GM19397 (cell line): ENCODE measurements around the gene CAMSAP1.

Experiments used
- ATAC-seq: cut with Tn5 transposase; IDR thresholded peaks from one replicate; pipeline ENCODE4 v1.9.1; 2021; ENCODE audit warnings: mild to moderate bottlenecking, moderate library complexity; ENCODE audit not compliant: unreplicated experiment

The CAMSAP1 gene

DNA sequence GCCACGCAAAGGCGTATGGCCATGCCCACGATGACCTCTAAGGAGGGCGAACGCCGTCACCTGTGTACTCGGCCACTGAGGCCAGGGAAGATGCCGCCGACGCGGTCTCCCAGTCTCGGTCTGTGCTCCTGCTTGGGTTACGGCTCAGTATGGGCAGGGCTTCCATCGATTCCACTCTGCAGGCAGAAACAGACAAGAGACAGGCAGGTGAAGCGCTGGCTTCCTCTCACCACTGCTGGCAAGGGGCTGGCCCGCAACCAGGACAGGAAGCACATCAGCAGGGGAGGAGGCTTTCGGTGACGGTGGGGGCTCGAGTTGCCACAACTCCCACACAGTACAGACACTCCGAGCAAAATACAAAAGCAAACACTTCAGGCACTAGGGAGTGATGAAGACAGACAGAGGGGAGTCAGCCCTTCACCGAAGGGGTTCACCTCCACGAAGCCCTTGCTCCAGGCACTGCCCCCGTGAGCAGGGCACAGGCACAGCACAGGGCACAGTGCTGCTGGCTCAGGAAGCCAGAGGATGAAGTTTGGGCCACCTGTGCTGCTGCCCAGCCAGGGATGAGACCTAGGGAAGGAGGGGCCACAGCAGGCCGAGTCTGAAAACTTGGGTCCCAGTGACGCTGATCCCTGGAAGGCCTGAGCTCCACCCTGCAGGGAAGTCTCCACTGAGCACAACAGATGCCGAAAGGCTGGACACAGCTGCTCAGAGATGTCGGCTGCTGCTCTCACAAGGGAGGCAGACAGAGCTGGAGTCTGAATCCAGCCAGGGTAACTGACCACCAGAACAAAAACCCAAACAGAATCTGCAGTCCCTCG lies 91.3 kb downstream of the CAMSAP1 start:
- no peak for ATAC-seq

GRCh38 chr9:135815413-135815812 lies 91.9 kb downstream of the CAMSAP1 start:
- ATAC-seq, result no peak

DNA sequence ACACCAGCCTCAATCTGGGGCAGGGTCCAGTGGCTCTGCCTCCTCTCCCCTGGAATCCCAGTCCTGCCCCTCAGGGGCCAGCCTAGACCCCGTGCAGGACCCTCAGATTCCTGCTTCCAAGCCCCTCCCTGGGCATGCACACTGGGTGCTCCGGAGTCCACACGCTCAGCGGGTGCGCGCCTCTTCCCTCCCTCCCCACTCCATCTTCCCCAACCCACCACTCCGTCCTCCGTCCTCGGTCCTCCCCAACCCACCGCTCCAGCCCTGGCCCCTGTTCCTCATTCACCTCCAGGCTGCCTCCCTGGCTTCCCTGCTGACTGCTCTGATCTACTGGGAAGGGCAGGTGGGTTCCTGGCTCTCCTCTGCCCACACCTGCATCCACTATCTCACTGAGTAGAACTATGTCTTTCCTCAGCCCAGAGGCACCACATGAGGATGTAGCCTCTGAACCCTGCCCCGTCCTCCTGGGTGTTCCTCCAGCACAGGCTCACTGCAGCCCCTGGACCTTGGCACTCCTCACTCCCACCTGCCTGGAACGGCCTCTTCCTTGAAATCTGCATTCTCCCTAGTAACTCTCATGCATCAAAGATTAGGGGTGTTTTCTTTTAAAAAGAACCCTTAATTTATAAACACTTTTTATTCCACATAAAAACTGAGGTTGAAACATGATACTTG lies 92.8 kb downstream of the CAMSAP1 start:
- ATAC-seq, result no peak

DNA sequence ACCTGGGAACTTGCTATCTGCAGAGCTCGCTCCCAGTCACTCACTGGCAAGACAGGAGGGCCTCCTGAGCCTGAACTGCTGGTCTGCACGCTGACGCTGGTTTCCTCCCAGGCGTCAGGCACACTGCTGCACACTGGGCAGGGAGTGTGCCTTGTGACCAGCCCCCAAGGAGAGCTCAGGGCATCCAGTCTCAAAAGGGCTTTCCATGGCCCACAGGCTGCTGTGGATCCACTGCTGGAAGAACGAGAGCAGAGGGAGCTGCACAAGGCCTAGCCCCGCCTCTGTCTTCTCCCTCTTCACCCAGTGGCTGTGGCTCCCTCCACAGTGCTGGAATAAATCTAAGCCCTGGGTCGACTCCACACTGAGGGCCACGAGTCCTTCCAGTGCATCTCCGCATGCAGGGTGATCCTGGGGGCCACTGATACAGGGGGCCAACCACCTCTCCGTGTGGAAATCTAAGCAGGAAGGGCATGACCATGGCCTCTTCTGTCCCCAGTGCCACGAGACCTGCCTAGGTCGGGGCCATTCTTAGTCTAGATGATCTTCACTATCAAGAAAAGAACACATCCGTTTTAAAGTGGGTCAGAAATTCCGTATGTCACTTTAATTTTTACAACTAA lies 93.6 kb downstream of the CAMSAP1 start:
- no peak for ATAC-seq

- ATAC-seq, result no peak
Measured at GRCh38 chr9:135812961-135813360, 94.4 kb downstream of the CAMSAP1 start.

DNA sequence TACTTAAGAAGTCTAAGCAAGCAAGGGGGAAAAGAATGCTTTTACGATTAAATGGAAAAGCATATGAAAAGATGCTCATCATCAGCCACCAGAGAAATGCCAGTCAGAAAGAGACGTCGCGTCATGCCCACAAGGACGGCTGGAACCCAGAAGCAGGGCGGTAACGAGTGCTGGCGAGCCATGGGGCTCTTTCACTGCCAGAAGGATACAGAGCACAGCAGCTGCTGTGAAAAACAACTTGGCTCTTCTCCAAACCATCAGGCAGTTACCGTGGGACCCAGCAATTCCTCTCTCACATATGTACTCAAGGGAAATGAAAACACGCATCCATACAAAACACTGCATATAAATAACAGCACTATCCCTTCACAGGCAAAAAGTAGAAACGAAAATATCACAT lies 95.5 kb downstream of the CAMSAP1 start:
- ATAC-seq, result no peak

- no peak for ATAC-seq
Measured at GRCh38 chr9:135810806-135811575, 96.4 kb downstream of the CAMSAP1 start.

DNA sequence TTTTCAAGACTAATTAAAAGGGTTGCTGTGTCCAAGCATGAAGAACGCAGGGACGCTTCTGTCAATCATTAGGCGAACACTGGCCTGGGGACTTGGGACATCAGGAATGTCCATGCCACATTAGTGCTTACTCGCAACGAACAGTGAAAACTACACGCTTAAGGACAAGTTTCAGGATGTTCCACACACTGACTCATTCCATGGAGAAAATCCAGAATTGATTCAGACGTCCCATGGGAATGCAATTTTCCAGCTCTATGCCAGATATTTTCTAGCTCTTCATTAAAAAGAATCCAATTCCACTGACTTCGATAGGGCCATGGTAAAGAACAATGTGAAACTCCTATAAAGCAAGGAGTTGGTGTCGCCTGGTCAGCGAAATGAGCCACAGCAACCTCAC lies 98.2 kb downstream of the CAMSAP1 start:
- ATAC-seq, result no peak

- ATAC-seq, result no peak
Measured at GRCh38 chr9:135805422-135806022, 101.8 kb downstream of the CAMSAP1 start.

DNA sequence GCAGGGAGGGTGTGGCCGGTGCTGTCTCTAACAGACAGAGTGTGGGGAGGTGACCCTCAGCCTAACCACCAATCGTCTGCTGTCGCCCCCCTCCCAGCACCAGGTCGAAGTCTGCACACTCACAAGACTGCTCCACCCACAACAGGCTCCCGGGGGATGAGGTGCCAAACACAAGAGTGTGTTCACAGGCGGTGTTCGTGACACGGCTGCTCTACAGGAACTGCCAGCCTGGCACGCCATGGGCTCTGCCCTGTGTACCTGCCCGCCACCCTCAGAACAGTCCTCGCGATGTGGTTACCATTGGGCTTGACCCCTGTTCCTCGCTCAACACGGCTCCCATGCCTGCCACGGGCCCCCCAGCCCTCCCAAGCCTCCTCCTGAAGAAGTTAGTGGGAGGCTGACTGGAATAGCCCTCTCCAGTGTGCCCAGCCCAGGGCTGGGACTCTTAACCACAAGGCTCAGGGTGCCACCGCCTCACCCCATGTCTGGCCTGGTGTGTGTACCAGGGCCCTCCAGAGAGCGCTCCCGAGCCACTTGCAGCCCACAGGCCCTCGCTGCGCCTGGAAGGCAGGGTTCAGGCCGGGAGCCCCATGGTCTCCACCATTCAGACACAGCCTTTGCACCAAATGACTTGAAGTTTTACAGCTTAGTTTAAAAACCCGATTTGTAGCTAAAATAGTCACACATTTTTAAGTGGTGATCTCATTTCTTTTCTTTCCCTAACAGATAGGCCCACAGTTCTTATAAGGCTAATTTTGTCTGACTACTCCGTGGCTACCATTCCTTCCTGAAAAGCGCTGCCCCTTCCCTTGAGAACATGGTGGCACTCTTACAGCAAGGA lies 102.5 kb downstream of the CAMSAP1 start:
- no peak for ATAC-seq

GRCh38 chr9:135803441-135803840 lies 103.9 kb downstream of the CAMSAP1 start:
- no peak for ATAC-seq

DNA sequence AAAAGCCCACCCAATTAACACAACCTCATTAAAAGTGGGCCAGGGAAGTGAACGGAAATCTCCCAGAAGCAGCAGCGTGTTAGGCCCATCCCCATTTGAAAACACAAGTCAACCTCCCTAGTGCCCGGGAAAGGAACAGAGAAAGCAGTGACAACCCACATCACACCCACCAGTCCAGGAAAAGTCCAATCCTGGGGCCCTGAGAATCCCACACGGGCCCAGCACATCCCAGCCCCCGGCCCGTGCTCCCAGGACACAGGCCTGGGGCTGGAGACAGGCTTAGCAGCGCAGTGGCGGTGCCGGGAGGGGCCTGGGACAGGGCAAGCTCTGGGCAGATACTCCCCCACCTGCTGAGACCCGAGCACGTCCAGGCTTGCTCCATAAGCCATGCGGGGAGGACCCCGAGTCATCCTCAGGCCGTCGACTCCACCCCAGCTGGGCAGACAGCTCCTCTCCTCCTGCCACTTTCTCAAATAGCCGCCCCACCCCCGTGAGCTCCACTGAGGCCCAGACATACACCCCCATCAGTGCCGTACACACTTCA lies 104.4 kb downstream of the CAMSAP1 start:
- ATAC-seq, result no peak

DNA sequence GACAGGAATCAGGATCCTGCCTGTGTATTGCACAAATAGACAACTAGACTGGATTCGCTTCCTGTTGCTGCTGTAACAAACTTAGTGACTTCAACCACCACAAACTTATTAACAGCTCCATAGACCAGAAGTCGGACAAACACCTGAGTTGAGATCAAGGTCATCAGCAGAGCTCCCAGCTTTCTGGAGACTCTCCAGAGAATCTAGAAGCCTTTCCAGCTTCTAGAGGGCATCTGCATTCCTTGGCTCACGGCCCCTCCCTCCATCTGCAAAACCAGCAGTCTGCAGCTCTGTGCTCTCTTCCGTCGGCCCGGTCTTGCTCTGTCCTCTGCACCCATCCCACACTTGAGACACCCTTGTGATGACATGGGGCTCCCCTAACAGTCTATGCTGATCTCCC lies 106.3 kb downstream of the CAMSAP1 start:
- ATAC-seq, result no peak

GRCh38 chr9:135799261-135799660 lies 108.1 kb downstream of the CAMSAP1 start:
- no peak for ATAC-seq

- ATAC-seq, result no peak
Measured at GRCh38 chr9:135798263-135798585, 109.1 kb downstream of the CAMSAP1 start.

DNA sequence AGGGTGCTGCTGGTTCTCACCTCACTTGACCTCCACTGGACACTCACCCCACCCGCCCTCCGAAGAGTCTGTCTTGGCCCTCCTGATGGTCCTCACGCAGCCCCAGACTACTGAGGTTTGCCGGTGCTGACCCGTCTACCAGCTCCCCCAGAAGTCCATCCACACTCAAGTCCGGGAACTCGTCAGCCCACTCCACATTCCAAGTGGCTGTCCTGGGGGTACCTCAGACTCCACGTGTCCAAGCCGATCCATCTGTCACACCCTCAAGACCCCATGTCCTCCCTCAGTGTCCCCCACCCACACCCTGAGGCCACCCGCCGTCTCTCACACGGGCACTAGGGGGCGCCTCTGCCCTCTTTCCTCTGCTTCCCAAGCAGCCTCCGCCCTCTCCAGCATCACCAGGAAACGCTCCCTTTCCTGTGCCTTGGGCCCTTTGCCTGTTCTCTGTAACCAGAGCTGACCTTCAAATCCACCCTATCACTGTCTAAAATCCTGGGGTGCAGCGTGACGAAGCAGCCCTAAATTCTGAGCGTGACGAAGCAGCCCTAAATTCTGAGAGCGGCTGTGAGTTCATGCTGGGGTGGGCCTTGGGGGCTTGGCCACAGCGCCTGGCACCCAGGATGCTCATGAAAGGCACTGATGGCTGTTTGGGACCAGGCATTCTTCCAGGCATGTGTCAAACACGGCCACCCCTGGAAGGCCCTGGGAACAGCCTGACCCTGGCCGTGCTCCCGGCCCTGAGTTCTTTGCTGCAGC lies 109.7 kb downstream of the CAMSAP1 start:
- no peak for ATAC-seq

DNA sequence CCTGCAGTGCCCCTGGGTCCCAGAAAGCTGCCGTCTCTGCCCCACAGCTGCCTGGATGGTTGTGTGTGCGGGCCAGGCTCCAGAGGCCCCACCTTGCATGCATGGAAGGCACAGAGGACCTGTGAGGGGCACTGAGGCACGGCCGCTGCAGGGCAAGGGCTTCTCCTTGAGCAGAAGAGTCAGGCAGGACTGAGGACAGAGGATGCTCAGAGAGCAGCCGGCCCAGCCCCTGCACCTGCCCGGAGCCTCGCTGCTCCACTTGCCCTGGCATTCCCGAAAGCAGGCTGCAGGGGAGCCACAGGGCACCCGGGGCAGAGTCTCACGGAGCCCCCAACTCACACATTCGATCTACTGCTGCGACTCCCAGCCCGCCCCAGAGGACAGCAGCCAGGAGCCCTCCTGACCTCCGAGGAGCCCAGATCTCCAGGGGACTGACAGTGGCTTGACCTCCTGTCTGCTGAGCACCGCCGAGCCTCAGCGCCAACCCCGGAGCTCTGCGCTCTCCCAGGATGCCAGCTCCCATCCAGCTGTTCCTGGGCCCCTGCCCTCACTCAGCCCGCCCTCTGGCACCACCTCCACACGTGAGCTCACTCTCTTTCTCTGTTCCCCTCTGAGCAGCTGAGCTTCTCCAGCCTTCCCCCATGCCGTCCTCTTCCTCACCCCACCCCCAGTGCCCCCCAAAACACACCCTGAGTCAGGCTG lies 110.4 kb downstream of the CAMSAP1 start:
- ATAC-seq, result no peak

DNA sequence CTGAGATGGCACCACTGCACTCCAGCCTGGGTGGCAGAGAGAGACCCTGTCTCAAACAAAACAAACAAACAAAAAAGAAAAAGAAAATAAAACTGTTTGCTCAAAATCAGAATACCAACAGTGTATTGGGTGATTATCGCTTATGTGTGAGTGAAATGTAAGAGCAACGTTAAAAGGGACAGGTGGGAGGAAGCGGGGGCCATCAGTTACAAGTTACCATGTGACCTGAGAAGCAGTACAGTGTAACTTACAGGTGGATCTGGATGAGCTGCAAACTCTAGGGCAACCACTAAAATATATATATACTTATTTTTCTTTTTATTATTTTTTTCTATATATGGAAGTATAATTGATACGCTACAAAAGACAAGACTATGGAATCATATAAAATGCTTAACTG lies 112.0 kb downstream of the CAMSAP1 start:
- no peak for ATAC-seq
